PFSK-1 (cell line): ENCODE data around the gene SERPINB8.

ENCODE experiments used
- FOXP2 ChIP-seq: optimal IDR thresholded peaks from 2 replicates; pipeline ENCODE3; 2011; ENCODE audit warnings: borderline replicate concordance, control low read depth, inconsistent platforms; ENCODE audit not compliant: insufficient read depth; ENCODE audit errors: extremely low read length, extremely low read depth
- POLR2AphosphoS5 ChIP-seq: IDR thresholded peaks from 2 replicates; pipeline ENCODE4 v1.6.1; 2012; ENCODE audit warnings: low read depth, mild to moderate bottlenecking, control low read depth, low read length, moderate library complexity
- REST ChIP-seq, 2 experiments: IDR thresholded peaks; 2 replicates each; pipeline versions ENCODE4 v1.6.1 to v1.8.0; 2011 to 2012; ENCODE audit warnings: low read depth in 2 of 2, low read length in 2 of 2, control low read depth in 1 of 2, inconsistent platforms in 1 of 2, mild to moderate bottlenecking in 1 of 2, moderate library complexity in 1 of 2; ENCODE audit not compliant: insufficient read depth in 1 of 2
- SIN3A ChIP-seq: IDR thresholded peaks from 2 replicates; pipeline ENCODE4 v1.6.1; 2012; ENCODE audit warnings: mild to moderate bottlenecking, low read length, moderate library complexity, borderline replicate concordance; ENCODE audit not compliant: insufficient read depth
- TAF1 ChIP-seq: IDR thresholded peaks from 2 replicates; pipeline ENCODE4 v1.6.1; 2012; ENCODE audit warnings: low read length, control low read depth, borderline replicate concordance; ENCODE audit not compliant: insufficient read depth

The SERPINB8 gene

GRCh38 chr18:63930773-63931354 is 39.0 kb upstream of the SERPINB8 start:
- TF ChIP-seq FOXP2 = no peak
- no peak for TF ChIP-seq TAF1
- TF ChIP-seq SIN3A = no peak
- no peak for TF ChIP-seq POLR2AphosphoS5
- no peak for TF ChIP-seq REST (IDR thresholded peaks at IDR 0.05; ENCODE audit: insufficient read depth in 1 of 2, low read depth in 2 of 2, low read length in 2 of 2)

GRCh38 chr18:63936156-63936931 is 33.5 kb upstream of the SERPINB8 start:
- TF ChIP-seq FOXP2 = peak; percentile 94
- no peak for TF ChIP-seq SIN3A
- no peak for TF ChIP-seq TAF1
- TF ChIP-seq REST (IDR thresholded peaks at IDR 0.05; ENCODE audit: insufficient read depth in 1 of 2, low read depth in 2 of 2, low read length in 2 of 2) = no peak
- no peak for TF ChIP-seq POLR2AphosphoS5

- TF ChIP-seq POLR2AphosphoS5 (no peak), FOXP2 (no peak), SIN3A (no peak), TAF1 (no peak), REST (IDR thresholded peaks at IDR 0.05; ENCODE audit: insufficient read depth in 1 of 2, low read depth in 2 of 2, low read length in 2 of 2) (no peak)
Measured at GRCh38 chr18:63936932-63937393, 32.9 kb upstream of the SERPINB8 start.

- no peak for TF ChIP-seq TAF1
- no peak for TF ChIP-seq REST (IDR thresholded peaks at IDR 0.05; ENCODE audit: insufficient read depth in 1 of 2, low read depth in 2 of 2, low read length in 2 of 2)
- TF ChIP-seq SIN3A = no peak
- TF ChIP-seq FOXP2 = no peak
- TF ChIP-seq POLR2AphosphoS5 = no peak
Measured at GRCh38 chr18:63940008-63940407, 29.9 kb upstream of the SERPINB8 start.
